Measurements from ENCODE around the gene PLD1. TPM values are rescaled to one million over a fixed set of nuclear protein-coding genes. Genes with fewer than 3 reads are reported as not detected.

Gene PLD1
- total and polyA plus RNA-seq, 10 of the 15 experiments (the other 5 are each of a cell fraction or from before 2014, with no cell fraction given): 2.9 to 108 (median 3.6) TPM

- H3K36me3 ChIP-seq (ENCODE audit: control insufficient read depth in 2 of 2, insufficient read depth in 2 of 2, low read length in 1 of 2): no peaks in the 10 kb centered on the region
- DNase-seq (ENCODE audit: low read depth, low spot score) (no peak), ATAC-seq (no peak), FAIRE-seq (no peak)
- no peak overlapping the region for H2AFZ ChIP-seq (ENCODE audit: control insufficient read depth, low read depth, low read length)
- no peak overlapping the region for H3K4me2 ChIP-seq (ENCODE audit: control insufficient read depth, insufficient read depth)
- H4K20me1 ChIP-seq (ENCODE audit: control insufficient read depth, insufficient read depth): no peaks in the 10 kb centered on the region
- ChIA-PET RAD21 (ENCODE audit: unreplicated experiment) (interaction anchor here (0.8 to 13.1 kb wide), 10 partner anchors 15 to 606 kb away, joined by 3 to 333 read pairs (median 34); partner anchors contain the start of gene PLD1), POLR2A (interaction anchor here (0.9 to 2.0 kb wide), 2 partner anchors 18 to 35 kb away, joined by 4 to 7 read pairs; no protein-coding TSS in a partner anchor), CTCF (interaction anchor here (0.7 to 11.8 kb wide), 11 partner anchors 16 to 500 kb away, joined by 3 to 274 read pairs (median 16); no protein-coding TSS in a partner anchor), SMC1A (ENCODE audit: uncharacterized antibody, unreplicated experiment) (interaction anchor here (0.6 to 8.9 kb wide), 13 partner anchors 28 to 869 kb away, joined by 3 to 154 read pairs (median 4); no protein-coding TSS in a partner anchor)
- WGBS (ENCODE audit: insufficient coverage, insufficient replicate concordance, low lambda C conversion rate, missing lambda C conversion rate): 44% methylated on average over 3 of the region's 3 CpGs
- H3K4me1 ChIP-seq (ENCODE audit: control insufficient read depth, insufficient read depth, low read length): no peaks in the 10 kb centered on the region
- in situ Hi-C loops (cut with MboI): no loop called here
- H3K27me3 ChIP-seq (replicated peaks in 1 of 2; ENCODE audit: control insufficient read depth in 2 of 2, insufficient read depth in 2 of 2, low read length in 1 of 2): no peaks in the 10 kb centered on the region; a peak in 1 of 4 replicates
- no peaks in the 10 kb centered on the region for H3K9me3 ChIP-seq (replicated peaks; ENCODE audit: control insufficient read depth, insufficient read depth, low read length)
- no peak overlapping the region for H3K27ac ChIP-seq (ENCODE audit: control insufficient read depth, insufficient read depth)
- no peak overlapping the region for H3K4me3 ChIP-seq
- H3K79me2 ChIP-seq (ENCODE audit: control insufficient read depth, insufficient read depth, low read length): no peaks in the 10 kb centered on the region
- H3K9ac ChIP-seq (ENCODE audit: control insufficient read depth, insufficient read depth, low read length): no peak overlapping the region
- no peak for TF ChIP-seq KAT2A (conservative IDR thresholded peaks at IDR 0.05; ENCODE audit: control insufficient read depth, low read depth, low read length)
- no peak for TF ChIP-seq SREBF2 (IDR thresholded peaks at IDR 0.05; ENCODE audit: low read length)
- TF ChIP-seq E4F1 (IDR thresholded peaks at IDR 0.05; ENCODE audit: borderline replicate concordance, partially characterized antibody): no peak
- intact Hi-C loops (cut with micrococcal nuclease; ENCODE audit: unreplicated experiment): loop anchor here (2.0 to 10.0 kb wide), 5 partner anchors 15 to 787 kb away; no protein-coding TSS in a partner anchor
- BruUV-seq (replicated peaks): no TSS peak
These were observed 21.7 kb upstream of the PLD1 start for GRCh38 chr3:171831936-171832335.

DNA sequence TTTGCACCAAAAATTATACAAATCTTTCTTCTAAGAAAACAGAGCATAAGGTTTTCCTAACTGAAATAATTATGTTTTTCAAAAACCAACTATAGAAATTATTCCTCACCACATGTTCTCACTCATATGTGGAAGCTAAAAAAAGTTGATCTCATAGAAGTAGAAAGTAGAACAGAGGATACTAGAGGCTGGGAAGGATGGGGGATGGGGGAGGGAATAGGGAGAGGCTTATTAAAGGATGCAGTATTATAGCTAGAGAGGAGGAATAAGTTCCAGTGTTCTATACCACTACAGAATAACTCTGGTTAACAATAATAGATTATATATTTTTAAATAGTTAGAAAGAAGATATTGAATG lies 20.2 kb upstream of the PLD1 start:
- FAIRE-seq (no peak), ATAC-seq (no peak), DNase-seq (ENCODE audit: low read depth, low spot score) (no peak)
- Histone ChIP-seq H3K9ac (ENCODE audit: control insufficient read depth, insufficient read depth, low read length) (no peak overlapping the region), H3K9me3 (replicated peaks; ENCODE audit: control insufficient read depth, insufficient read depth, low read length) (no peaks in the 10 kb centered on the region), H3K4me3 (no peak overlapping the region), H4K20me1 (ENCODE audit: control insufficient read depth, insufficient read depth) (no peaks in the 10 kb centered on the region), H3K36me3 (ENCODE audit: control insufficient read depth in 2 of 2, insufficient read depth in 2 of 2, low read length in 1 of 2) (no peaks in the 10 kb centered on the region), H3K27ac (ENCODE audit: control insufficient read depth, insufficient read depth) (no peak overlapping the region), H2AFZ (ENCODE audit: control insufficient read depth, low read depth, low read length) (no peak overlapping the region), H3K79me2 (ENCODE audit: control insufficient read depth, insufficient read depth, low read length) (no peaks in the 10 kb centered on the region), H3K4me2 (ENCODE audit: control insufficient read depth, insufficient read depth) (no peak overlapping the region), H3K27me3 (replicated peaks in 1 of 2; ENCODE audit: control insufficient read depth in 2 of 2, insufficient read depth in 2 of 2, low read length in 1 of 2) (no peaks in the 10 kb centered on the region; a peak in 1 of 4 replicates), H3K4me1 (ENCODE audit: control insufficient read depth, insufficient read depth, low read length) (no peaks in the 10 kb centered on the region)
- intact Hi-C loops (cut with micrococcal nuclease; ENCODE audit: unreplicated experiment): loop anchor here (1.0 to 10.0 kb wide), 6 partner anchors 14 to 786 kb away; no protein-coding TSS in a partner anchor
- POLR2A ChIA-PET: interaction anchor here (0.5 to 4.1 kb wide), 12 partner anchors 13 to 185 kb away, joined by 3 to 26 read pairs (median 18); partner anchors contain the start of gene PLD1
- BruUV-seq (replicated peaks): no TSS peak
- RAD21 ChIA-PET (ENCODE audit: unreplicated experiment): interaction anchor here (0.7 to 13.1 kb wide), 29 partner anchors 9 to 511 kb away, joined by 3 to 333 read pairs (median 6); partner anchors contain the start of gene PLD1
- CTCF ChIA-PET: interaction anchor here (0.6 to 11.8 kb wide), 44 partner anchors 9 to 963 kb away, joined by 3 to 274 read pairs (median 6); partner anchors contain the start of gene PLD1
- SMC1A ChIA-PET (ENCODE audit: uncharacterized antibody, unreplicated experiment): interaction anchor here (0.8 to 8.9 kb wide), 37 partner anchors 9 to 264 kb away, joined by 3 to 154 read pairs (median 9); partner anchors contain the start of gene PLD1
- in situ Hi-C loops (cut with MboI): no loop called here
- TF ChIP-seq POU2F2 (IDR thresholded peaks at IDR 0.05; ENCODE audit: borderline replicate concordance, low read depth, low read length): no peak
- TF ChIP-seq CREB1 (IDR thresholded peaks at IDR 0.05; ENCODE audit: low read depth): no peak
- no peak for TF ChIP-seq IKZF1 (conservative IDR thresholded peaks at IDR 0.05)
- TF ChIP-seq SIX5 (IDR thresholded peaks at IDR 0.05; ENCODE audit: low read depth, low read length, severe bottlenecking): no peak
- no peak for TF ChIP-seq ZNF274 (IDR thresholded peaks at IDR 0.05; ENCODE audit: insufficient read depth, insufficient read length)
- TF ChIP-seq, protein P1, sequence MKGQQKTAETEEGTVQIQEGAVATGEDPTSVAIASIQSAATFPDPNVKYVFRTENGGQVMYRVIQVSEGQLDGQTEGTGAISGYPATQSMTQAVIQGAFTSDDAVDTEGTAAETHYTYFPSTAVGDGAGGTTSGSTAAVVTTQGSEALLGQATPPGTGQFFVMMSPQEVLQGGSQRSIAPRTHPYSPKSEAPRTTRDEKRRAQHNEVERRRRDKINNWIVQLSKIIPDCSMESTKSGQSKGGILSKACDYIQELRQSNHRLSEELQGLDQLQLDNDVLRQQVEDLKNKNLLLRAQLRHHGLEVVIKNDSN (IDR thresholded peaks at IDR 0.05; ENCODE audit: borderline replicate concordance, extremely low read length, insufficient read depth, low read depth, low read length): no peak
- TF ChIP-seq, protein P2, sequence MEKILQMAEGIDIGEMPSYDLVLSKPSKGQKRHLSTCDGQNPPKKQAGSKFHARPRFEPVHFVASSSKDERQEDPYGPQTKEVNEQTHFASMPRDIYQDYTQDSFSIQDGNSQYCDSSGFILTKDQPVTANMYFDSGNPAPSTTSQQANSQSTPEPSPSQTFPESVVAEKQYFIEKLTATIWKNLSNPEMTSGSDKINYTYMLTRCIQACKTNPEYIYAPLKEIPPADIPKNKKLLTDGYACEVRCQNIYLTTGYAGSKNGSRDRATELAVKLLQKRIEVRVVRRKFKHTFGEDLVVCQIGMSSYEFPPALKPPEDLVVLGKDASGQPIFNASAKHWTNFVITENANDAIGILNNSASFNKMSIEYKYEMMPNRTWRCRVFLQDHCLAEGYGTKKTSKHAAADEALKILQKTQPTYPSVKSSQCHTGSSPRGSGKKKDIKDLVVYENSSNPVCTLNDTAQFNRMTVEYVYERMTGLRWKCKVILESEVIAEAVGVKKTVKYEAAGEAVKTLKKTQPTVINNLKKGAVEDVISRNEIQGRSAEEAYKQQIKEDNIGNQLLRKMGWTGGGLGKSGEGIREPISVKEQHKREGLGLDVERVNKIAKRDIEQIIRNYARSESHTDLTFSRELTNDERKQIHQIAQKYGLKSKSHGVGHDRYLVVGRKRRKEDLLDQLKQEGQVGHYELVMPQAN (conservative IDR thresholded peaks at IDR 0.05): no peak
- no peak for TF ChIP-seq POLR2AphosphoS5 (IDR thresholded peaks at IDR 0.05; ENCODE audit: low read length)

Data from GM12878 (cell line).